ENCODE results near the gene TMEM79. TPM values are rescaled to one million over a fixed set of nuclear protein-coding genes. Genes with fewer than 3 reads are reported as not detected.

Gene TMEM79
- total and polyA plus RNA-seq, 2 donors (not counting 3 experiments of a cell fraction or from before 2014, with no cell fraction given), result 3.0 to 4.8 TPM

GRCh38 chr1:156338180-156338976 lies 54.3 kb downstream of the TMEM79 start, which contains the start of the genes CCT3 and TSACC:
TSS of gene CCT3 (minus strand) at chr1:156338292. CDS start at chr1:156338184, 108 bp downstream.
TSS of gene TSACC (plus strand) at chr1:156338526. CDS start at chr1:156339758, 1,232 bp downstream.
- CTCF ChIA-PET, result interaction anchor here (0.9 to 2.8 kb wide), 5 partner anchors 19 to 113 kb away, joined by 3 to 11 read pairs (median 9); no protein-coding TSS in a partner anchor
- Histone ChIP-seq H3K4me2 (ENCODE audit: insufficient read depth, low read length) (peak within 1 kb of the TSS; percentile 83), H4K20me1 (replicated peaks; ENCODE audit: control insufficient read depth, extremely low read depth, insufficient read depth, low read length) (no peaks in the 10 kb centered on the region), H2AFZ (ENCODE audit: low read depth, low read length) (peak within 1 kb of the TSS; percentile 77), H3K9me3 (replicated peaks; ENCODE audit: control insufficient read depth, insufficient read depth, low read length) (no peaks in the 10 kb centered on the region), H3K79me2 (ENCODE audit: control insufficient read depth, insufficient read depth, low read length) (peaks cover 41% of the 10 kb centered on the region), H3K4me3 (replicated peaks in 1 of 3; ENCODE audit: insufficient read depth in 1 of 3, low read depth in 1 of 3, low read length in 3 of 3) (peak within 1 kb of the TSS; percentile 57 to 92 (median 57)), H3K9me1 (replicated peaks; ENCODE audit: control insufficient read depth, extremely low read depth, insufficient read depth, low read length) (no peaks in the 10 kb centered on the region), H3K27me3 (ENCODE audit: control insufficient read depth in 2 of 2, insufficient read depth in 2 of 2, low read length in 2 of 2) (peaks cover 2 to 3% of the 10 kb centered on the region in 2 experiments), H3K4me1 (ENCODE audit: control insufficient read depth, extremely low read depth, insufficient read depth, low read length) (peaks cover 15% of the 10 kb centered on the region), H3K36me3 (ENCODE audit: control insufficient read depth in 2 of 2, extremely low read depth in 1 of 2, insufficient read depth in 2 of 2, low read length in 2 of 2) (peaks cover 12 to 13% of the 10 kb centered on the region in 2 experiments), H3K27ac (ENCODE audit: insufficient read depth, low read depth, low read length) (peak within 1 kb of the TSS; percentile 9), H3K9ac (replicated peaks; ENCODE audit: extremely low read depth, insufficient read depth, low read length) (peak within 1 kb of the TSS; percentile 73)
- DNase-seq (ENCODE audit: low read depth, low spot score), result peak; percentile 100
- BruUV-seq (replicated peaks), result no TSS peak
- no peak for TF ChIP-seq CTCF (IDR thresholded peaks at IDR 0.05; ENCODE audit: extremely low read depth in 1 of 2, insufficient read depth in 1 of 2, low read depth in 1 of 2, low read length in 2 of 2)
- peak; percentile 68 for TF ChIP-seq MAX (IDR thresholded peaks at IDR 0.05; ENCODE audit: insufficient read depth, insufficient read length)
- TF ChIP-seq FOS (IDR thresholded peaks at IDR 0.05; ENCODE audit: borderline replicate concordance, insufficient read depth, low read length), result no peak
- TF ChIP-seq GATA2 (IDR thresholded peaks at IDR 0.05; ENCODE audit: insufficient read depth, insufficient read length, low read depth, low read length), result no peak
- peak; percentile 92 for TF ChIP-seq POLR2AphosphoS5 (IDR thresholded peaks at IDR 0.05; ENCODE audit: insufficient read depth, low read depth, low read length)
- no peak for TF ChIP-seq EZH2 (IDR thresholded peaks at IDR 0.05; ENCODE audit: borderline replicate concordance, low read depth, low read length, severe bottlenecking)
- peak; percentile 86 for TF ChIP-seq MYC (IDR thresholded peaks at IDR 0.05; ENCODE audit: low read depth, low read length)
- TF ChIP-seq POLR2A (IDR thresholded peaks at IDR 0.05; ENCODE audit: low read depth, low read length), result peak; percentile 93
- TF ChIP-seq JUN (IDR thresholded peaks at IDR 0.05; ENCODE audit: borderline replicate concordance, insufficient read depth, insufficient read length, low read depth), result no peak
- intact Hi-C loops (cut with micrococcal nuclease) (loop anchor here (1.0 to 10.0 kb wide), 3 partner anchors 44 to 254 kb away; partner anchors contain the start of gene MEX3A), dilution Hi-C loops (cut with MboI; ENCODE audit: extremely low pct_ligation_motif_present, low sequenced_read_pairs) (no loop called here)
- POLR2A ChIA-PET, result no interaction called here
- peak; percentile 99 for FAIRE-seq

Other genes starting within 250 kb of the TMEM79 start
- gene UBQLN4, start 230.5 kb upstream of the TMEM79 start, total RNA-seq, result 48.1 and 50.8 TPM in 2 replicates
- gene UBQLN4, start 230.5 kb upstream of the TMEM79 start, polyA plus RNA-seq, result 50.5 and 53.6 TPM in 2 replicates
- gene LAMTOR2, start 229.5 kb upstream of the TMEM79 start, total RNA-seq, result 77.7 and 80.3 TPM in 2 replicates
- 136 and 145 TPM in 2 replicates for gene LAMTOR2, start 229.5 kb upstream of the TMEM79 start, polyA plus RNA-seq
- not detected in 2 replicates for gene RAB25, start 223.2 kb upstream of the TMEM79 start, total RNA-seq
- not detected in 2 replicates for gene RAB25, start 223.2 kb upstream of the TMEM79 start, polyA plus RNA-seq
- 23.6 and 26.6 TPM in 2 replicates for gene MEX3A, start 201.9 kb upstream of the TMEM79 start, total RNA-seq
- gene MEX3A, start 201.9 kb upstream of the TMEM79 start, polyA plus RNA-seq, result 20.2 and 22.0 TPM in 2 replicates
- 715 and 742 TPM in 2 replicates for gene LMNA, start 169.6 kb upstream of the TMEM79 start, total RNA-seq
- gene LMNA, start 169.6 kb upstream of the TMEM79 start, polyA plus RNA-seq, result 371 and 461 TPM in 2 replicates
- 1.5 and 1.6 TPM in 2 replicates for gene SEMA4A, start 130.7 kb upstream of the TMEM79 start, total RNA-seq
- gene SEMA4A, start 130.7 kb upstream of the TMEM79 start, polyA plus RNA-seq, result 0.97 and 1.5 TPM in 2 replicates
- 24.0 and 26.3 TPM in 2 replicates for gene SLC25A44, start 90.2 kb upstream of the TMEM79 start, total RNA-seq
- 30.2 and 30.6 TPM in 2 replicates for gene SLC25A44, start 90.2 kb upstream of the TMEM79 start, polyA plus RNA-seq
- 58.4 and 61.6 TPM in 2 replicates for gene PMF1, start 71.3 kb upstream of the TMEM79 start, total RNA-seq
- 134 and 147 TPM in 2 replicates for gene PMF1, start 71.3 kb upstream of the TMEM79 start, polyA plus RNA-seq
- gene BGLAP, start 42.1 kb upstream of the TMEM79 start, total RNA-seq, result 1.0 and 2.4 TPM in 2 replicates
- gene BGLAP, start 42.1 kb upstream of the TMEM79 start, polyA plus RNA-seq, result 0.65 and 1.2 TPM in 2 replicates
- gene PAQR6, start 36.3 kb upstream of the TMEM79 start, total RNA-seq, result 1.6 and 2.2 TPM in 2 replicates
- gene PAQR6, start 36.3 kb upstream of the TMEM79 start, polyA plus RNA-seq, result 1.3 and 1.6 TPM in 2 replicates
- 79.0 and 82.6 TPM in 2 replicates for gene SMG5, start 1.5 kb upstream of the TMEM79 start, total RNA-seq
- 32.6 and 37.4 TPM in 2 replicates for gene SMG5, start 1.5 kb upstream of the TMEM79 start, polyA plus RNA-seq
- 83.3 and 84.3 TPM in 2 replicates for gene GLMP, start 11.4 kb downstream of the TMEM79 start, total RNA-seq
- gene GLMP, start 11.4 kb downstream of the TMEM79 start, polyA plus RNA-seq, result 109 and 136 TPM in 2 replicates
- 0.73 TPM in 1 of 2 replicates, not detected in the other for gene VHLL, start 15.0 kb downstream of the TMEM79 start, total RNA-seq
- gene VHLL, start 15.0 kb downstream of the TMEM79 start, polyA plus RNA-seq, result not detected in 2 replicates
- 330 and 367 TPM in 2 replicates for gene CCT3, start 54.0 kb downstream of the TMEM79 start, total RNA-seq
- gene CCT3, start 54.0 kb downstream of the TMEM79 start, polyA plus RNA-seq, result 255 and 276 TPM in 2 replicates
- 0.69 TPM in 1 of 2 replicates, not detected in the other for gene TSACC, start 54.2 kb downstream of the TMEM79 start, total RNA-seq
- gene TSACC, start 54.2 kb downstream of the TMEM79 start, polyA plus RNA-seq, result 0.38 and 0.94 TPM in 2 replicates
- gene RHBG, start 84.9 kb downstream of the TMEM79 start, total RNA-seq, result not detected in 2 replicates
- gene RHBG, start 84.9 kb downstream of the TMEM79 start, polyA plus RNA-seq, result not detected in 2 replicates
- gene MEF2D, start 216.4 kb downstream of the TMEM79 start, total RNA-seq, result 52.2 and 57.3 TPM in 2 replicates
- 45.4 and 55.6 TPM in 2 replicates for gene MEF2D, start 216.4 kb downstream of the TMEM79 start, polyA plus RNA-seq